Measurements from ENCODE around the gene MYO1H. TPM values are rescaled to one million over a fixed set of nuclear protein-coding genes. Genes with fewer than 3 reads are reported as not detected.

MYO1H gene
- total RNA-seq, 1 experiment from 2014 or later: not detected

DNA sequence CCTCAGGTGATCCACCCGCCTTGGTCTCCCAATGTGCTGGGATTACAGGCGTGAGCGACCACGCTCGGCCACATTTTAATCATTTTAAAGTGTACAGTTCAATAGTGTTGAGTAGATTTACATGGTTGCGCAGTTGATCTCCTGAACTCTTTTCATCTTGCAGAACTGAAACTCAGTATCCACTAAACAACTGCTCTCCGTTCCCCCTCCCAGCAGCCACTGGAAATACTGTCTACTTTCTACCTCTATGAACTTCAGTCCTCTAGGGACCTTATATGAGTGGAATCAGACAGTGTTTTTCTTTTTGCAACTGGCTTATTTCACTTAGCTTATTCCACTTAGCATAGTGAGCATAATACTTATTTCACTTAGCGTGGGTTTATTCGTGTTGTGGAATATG lies 75.7 kb downstream of the MYO1H start:
- no peaks in the 10 kb centered on the region for H3K36me3 ChIP-seq (ENCODE audit: control insufficient read depth in 1 of 2, insufficient read depth in 2 of 2, low read length in 2 of 2)
- H3K4me3 ChIP-seq (replicated peaks in 1 of 2; ENCODE audit: low read depth in 1 of 2, low read length in 2 of 2): no peak overlapping the region
- no peak overlapping the region for H3K4me2 ChIP-seq (ENCODE audit: low read length)
- TF ChIP-seq CEBPB (IDR thresholded peaks at IDR 0.05; ENCODE audit: low read depth) (no peak), ZFX (IDR thresholded peaks at IDR 0.05) (no peak), SIN3A (IDR thresholded peaks at IDR 0.05; ENCODE audit: low read depth) (no peak), EGR1 (IDR thresholded peaks at IDR 0.05; ENCODE audit: low read depth) (no peak), POLR2A (IDR thresholded peaks at IDR 0.05; ENCODE audit: borderline replicate concordance, extremely low read depth, insufficient read depth, insufficient read length) (no peak), SRF (IDR thresholded peaks at IDR 0.05; ENCODE audit: low read depth) (no peak), ELF1 (IDR thresholded peaks at IDR 0.05; ENCODE audit: borderline replicate concordance, low read depth) (no peak), EZH2phosphoT487 (IDR thresholded peaks at IDR 0.05; ENCODE audit: borderline replicate concordance) (no peak), MAX (IDR thresholded peaks at IDR 0.05) (no peak), YY1 (IDR thresholded peaks at IDR 0.05; ENCODE audit: extremely low read depth, insufficient replicate concordance, low read depth, low read length) (no peak), REST (IDR thresholded peaks at IDR 0.05; ENCODE audit: low read depth) (no peak), FOSL1 (IDR thresholded peaks at IDR 0.05; ENCODE audit: low read depth) (no peak)
- TF ChIP-seq, protein P1, sequence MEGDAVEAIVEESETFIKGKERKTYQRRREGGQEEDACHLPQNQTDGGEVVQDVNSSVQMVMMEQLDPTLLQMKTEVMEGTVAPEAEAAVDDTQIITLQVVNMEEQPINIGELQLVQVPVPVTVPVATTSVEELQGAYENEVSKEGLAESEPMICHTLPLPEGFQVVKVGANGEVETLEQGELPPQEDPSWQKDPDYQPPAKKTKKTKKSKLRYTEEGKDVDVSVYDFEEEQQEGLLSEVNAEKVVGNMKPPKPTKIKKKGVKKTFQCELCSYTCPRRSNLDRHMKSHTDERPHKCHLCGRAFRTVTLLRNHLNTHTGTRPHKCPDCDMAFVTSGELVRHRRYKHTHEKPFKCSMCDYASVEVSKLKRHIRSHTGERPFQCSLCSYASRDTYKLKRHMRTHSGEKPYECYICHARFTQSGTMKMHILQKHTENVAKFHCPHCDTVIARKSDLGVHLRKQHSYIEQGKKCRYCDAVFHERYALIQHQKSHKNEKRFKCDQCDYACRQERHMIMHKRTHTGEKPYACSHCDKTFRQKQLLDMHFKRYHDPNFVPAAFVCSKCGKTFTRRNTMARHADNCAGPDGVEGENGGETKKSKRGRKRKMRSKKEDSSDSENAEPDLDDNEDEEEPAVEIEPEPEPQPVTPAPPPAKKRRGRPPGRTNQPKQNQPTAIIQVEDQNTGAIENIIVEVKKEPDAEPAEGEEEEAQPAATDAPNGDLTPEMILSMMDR (IDR thresholded peaks at IDR 0.05 in 2 of 3, conservative IDR thresholded peaks at IDR 0.05 in 1 of 3; ENCODE audit: borderline replicate concordance in 1 of 3, insufficient read depth in 1 of 3, low read depth in 2 of 3, low read length in 2 of 3): no peak
- ChIA-PET CTCF (no interaction called here), POLR2A (no interaction called here), RAD21 (ENCODE audit: low non-redundant PET in 1 of 2, low total read pairs in 2 of 2, uncharacterized antibody in 2 of 2, unreplicated experiment in 2 of 2) (no interaction called here)
- no peaks in the 10 kb centered on the region for H3K27me3 ChIP-seq (ENCODE audit: insufficient read depth, low read length)
- no TSS peak for BruUV-seq (replicated peaks)
- intact Hi-C loops (cut with micrococcal nuclease): no loop called here
- H3K9me3 ChIP-seq (ENCODE audit: control insufficient read depth in 1 of 2, insufficient read depth in 1 of 2, low read depth in 1 of 2, low read length in 2 of 2): no peaks in the 10 kb centered on the region
- no peak overlapping the region for H3K27ac ChIP-seq (ENCODE audit: low read depth, low read length)
- H3K9ac ChIP-seq (ENCODE audit: low read length): no peak overlapping the region
- ATAC-seq: no peak
- H3K79me2 ChIP-seq (ENCODE audit: insufficient read depth, low read length): no peaks in the 10 kb centered on the region
- H4K20me1 ChIP-seq (ENCODE audit: insufficient read depth): no peaks in the 10 kb centered on the region
- H2AFZ ChIP-seq (ENCODE audit: low read depth, low read length, poor library complexity, severe bottlenecking): no peak overlapping the region
- peaks cover 0 to 3% of the 10 kb centered on the region in 2 experiments; a peak in 1 of 4 replicates for H3K4me1 ChIP-seq (ENCODE audit: control insufficient read depth in 1 of 2, insufficient read depth in 2 of 2, low read length in 2 of 2)
- H3K9me2 ChIP-seq (ENCODE audit: insufficient read depth): no peaks in the 10 kb centered on the region
- DNase-seq (ENCODE audit: low read depth, low spot score): no peak

Measured in HCT116 (cell line).